Dermis blood vessel endothelial cell (primary cell): Measurements from ENCODE around the gene SLC2A13. TPM values are rescaled to one million over a fixed set of nuclear protein-coding genes. Genes with fewer than 3 reads are reported as not detected.
"Not testable (repeated sequence)": the region's sequence is repeated elsewhere in the genome, so short reads cannot be mapped to it uniquely, and the experiment has no call there.

Experiments
- DNase-seq: peaks from one replicate; pipeline ENCODE4 v3.0.0; 2010
- total RNA-seq: library from RNA; depleted of rRNA; stranded (reverse); fragments of >200 nt; gene quantifications from 2 replicates; pipeline ENCODE4 v1.2.3, GENCODE V29; 2014

SLC2A13 gene
- total RNA-seq, 1 donor from 2014 or later: 6.5 TPM

GRCh38 chr12:40104461-40105264, 1.2 kb downstream of the SLC2A13 start:
- no peak for DNase-seq

- no peak for DNase-seq
Observed at GRCh38 chr12:40103043-40103442, 2.8 kb downstream of the SLC2A13 start.

GRCh38 chr12:40101747-40102146, 4.1 kb downstream of the SLC2A13 start:
- DNase-seq: no peak

GRCh38 chr12:40099423-40099853, 6.4 kb downstream of the SLC2A13 start:
- DNase-seq: no peak

GRCh38 chr12:40098406-40099145, 7.3 kb downstream of the SLC2A13 start:
- no peak for DNase-seq

- DNase-seq: no peak
Observed at GRCh38 chr12:40093512-40093911, 12.4 kb downstream of the SLC2A13 start.

DNA sequence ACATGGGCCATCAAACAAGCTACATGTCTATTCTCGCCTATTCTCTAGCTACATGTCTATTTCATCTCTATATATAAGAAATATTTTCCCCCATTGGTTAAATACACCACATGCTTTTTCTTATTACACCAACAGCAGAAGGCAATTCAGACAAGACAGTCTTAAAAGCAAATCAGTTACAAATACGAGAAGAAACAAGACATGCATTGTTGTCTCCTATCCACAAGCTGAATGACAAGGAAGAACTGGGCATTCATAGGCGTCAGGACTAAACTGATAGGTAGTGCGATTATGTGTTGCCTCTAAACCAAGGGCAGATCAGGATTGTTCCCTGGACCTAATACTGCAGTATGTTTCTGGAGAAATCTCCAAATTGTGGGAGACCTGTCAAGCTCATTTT, 19.4 kb downstream of the SLC2A13 start:
- no peak for DNase-seq

GRCh38 chr12:40078266-40078665, 27.6 kb downstream of the SLC2A13 start:
- no peak for DNase-seq

DNA sequence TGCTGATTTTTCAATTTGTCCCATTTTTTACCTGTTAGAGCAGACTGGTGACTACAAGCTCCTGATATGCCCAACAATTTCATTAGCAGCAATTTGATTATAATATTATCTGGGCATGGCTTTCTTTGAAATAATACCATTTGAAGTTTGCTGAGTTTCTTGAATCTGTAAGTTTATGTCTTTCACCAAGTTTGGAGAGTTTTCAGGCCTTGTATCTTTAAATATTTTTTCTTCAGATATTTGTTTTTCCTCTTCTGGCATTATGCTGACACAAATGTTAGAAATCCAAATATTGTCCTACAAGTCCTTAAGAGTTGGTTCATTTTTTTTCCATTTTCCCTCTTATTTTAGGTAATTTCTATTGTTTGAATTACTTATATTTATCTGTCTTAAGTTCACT, 30.4 kb downstream of the SLC2A13 start:
- DNase-seq: no peak

DNA sequence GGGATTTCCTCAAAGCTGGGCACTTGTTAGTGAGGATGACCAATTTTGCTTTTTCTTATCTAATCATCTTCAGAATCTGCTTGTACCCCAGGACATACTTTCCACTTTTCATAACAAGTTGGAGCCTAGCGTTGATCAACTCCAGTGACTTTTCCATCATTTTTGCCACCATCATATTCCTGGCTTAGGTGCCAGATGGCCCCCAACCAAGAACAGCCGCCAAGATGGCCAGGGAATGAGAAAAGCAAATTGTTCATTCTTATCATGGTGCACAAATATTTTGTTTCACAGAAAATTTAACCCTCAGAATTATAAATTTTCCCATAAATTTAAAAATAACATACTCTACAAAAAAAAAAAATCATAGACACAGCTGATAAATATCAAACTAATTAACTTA, 37.5 kb downstream of the SLC2A13 start:
- DNase-seq: no peak

DNA sequence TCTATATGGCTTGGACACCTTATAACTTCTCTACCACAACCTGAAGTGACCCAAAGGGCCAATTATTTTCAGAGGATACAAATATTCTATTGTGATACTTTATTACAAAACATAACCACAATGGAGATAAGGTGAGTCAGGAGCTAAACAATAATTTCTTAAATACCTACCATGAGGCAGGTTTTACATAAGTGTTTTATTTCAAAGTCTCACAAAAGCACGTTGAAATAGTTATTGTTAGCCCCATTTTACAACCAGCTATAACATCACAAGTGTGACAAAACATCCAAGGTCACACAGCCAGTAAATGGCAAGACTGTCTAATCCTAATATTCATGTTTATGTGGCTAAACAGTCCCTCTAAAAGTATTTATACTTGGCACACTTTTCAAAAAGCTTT, 40.2 kb downstream of the SLC2A13 start:
- DNase-seq: no peak

DNA sequence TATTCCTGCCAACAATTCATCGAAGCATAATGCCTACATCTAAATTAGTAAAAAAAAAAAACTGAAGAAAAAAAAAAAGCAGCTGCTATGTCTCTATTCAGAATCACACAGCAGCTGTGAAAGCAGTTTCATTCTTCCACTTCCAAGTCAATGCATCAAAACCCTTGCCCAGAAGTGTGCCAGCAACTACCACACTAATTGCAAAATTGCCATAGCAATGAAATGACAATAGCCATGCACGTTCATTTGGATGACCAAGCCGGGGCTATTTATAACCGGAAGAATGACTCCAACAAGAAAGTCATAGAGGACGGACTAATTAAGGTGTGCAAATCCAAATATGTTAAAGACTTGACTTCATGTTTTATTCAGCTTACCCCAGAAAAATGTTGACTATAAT, 42.5 kb downstream of the SLC2A13 start:
- DNase-seq: no peak

GRCh38 chr12:40058721-40059190, 47.1 kb downstream of the SLC2A13 start:
- DNase-seq: no peak

DNA sequence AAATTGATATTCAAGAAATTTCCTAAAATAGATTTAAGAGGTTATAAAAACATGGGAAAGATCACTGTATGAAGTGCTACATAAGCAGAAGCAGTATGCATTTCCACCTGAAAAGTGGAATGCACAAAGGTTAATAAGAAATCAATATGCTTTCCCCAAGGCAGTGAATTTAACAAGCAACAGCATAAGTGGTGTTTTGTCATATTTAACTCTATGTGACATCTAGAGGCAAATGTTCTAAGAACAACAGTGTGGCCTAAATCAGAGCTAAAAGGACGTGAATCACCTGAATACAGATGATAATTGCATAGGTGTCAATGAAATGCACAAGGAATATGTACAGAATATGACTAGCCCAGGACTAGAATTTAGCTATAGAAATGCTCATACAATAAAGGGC, 49.5 kb downstream of the SLC2A13 start:
- DNase-seq: no peak

DNA sequence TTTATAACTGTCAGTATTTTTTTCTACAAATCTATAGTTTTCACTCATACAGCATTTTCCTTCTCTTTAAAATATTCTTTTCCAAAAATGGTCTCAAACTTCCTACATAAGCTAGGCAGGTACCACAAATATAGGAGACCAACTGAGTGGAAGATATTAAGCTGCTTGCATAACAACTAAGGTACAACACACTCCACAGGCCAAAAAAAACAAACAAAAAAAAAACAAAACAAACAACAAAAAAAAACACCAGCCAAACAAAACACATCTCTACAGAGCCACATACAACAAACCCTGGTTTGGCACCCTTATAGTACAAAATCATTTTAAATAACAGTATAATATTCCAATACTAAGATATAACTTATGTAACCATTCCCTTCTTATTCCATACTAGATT, 50.1 kb downstream of the SLC2A13 start:
- no peak for DNase-seq

- no peak for DNase-seq
Observed at GRCh38 chr12:40055228-40055579, 50.7 kb downstream of the SLC2A13 start.

GRCh38 chr12:40054555-40055227, 51.2 kb downstream of the SLC2A13 start:
- DNase-seq: no peak

DNA sequence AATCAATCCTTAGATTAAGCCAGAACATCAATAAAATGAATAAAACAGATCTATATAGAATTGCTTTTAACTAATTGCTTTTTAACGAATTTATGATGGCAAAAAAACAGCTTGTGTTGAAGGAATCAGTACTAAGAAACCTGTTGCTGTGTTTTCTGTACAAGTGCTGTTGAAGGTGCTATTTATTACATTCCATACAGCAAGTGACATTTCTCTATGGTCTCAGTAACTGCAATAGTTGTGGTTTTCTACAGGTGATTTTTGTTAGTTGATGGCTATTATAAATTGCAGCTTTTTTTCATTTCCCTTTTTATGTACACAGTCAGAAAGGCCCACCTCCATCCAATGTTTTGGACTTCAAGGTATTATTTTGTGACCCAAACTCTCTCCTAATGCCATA, 56.6 kb downstream of the SLC2A13 start:
- no peak for DNase-seq

- not testable (repeated sequence) for DNase-seq
Observed at GRCh38 chr12:40047002-40047401, 58.9 kb downstream of the SLC2A13 start.

GRCh38 chr12:40045656-40046055, 60.2 kb downstream of the SLC2A13 start:
- no peak for DNase-seq

- DNase-seq: no peak
Observed at GRCh38 chr12:40044396-40044795, 61.5 kb downstream of the SLC2A13 start.

DNA sequence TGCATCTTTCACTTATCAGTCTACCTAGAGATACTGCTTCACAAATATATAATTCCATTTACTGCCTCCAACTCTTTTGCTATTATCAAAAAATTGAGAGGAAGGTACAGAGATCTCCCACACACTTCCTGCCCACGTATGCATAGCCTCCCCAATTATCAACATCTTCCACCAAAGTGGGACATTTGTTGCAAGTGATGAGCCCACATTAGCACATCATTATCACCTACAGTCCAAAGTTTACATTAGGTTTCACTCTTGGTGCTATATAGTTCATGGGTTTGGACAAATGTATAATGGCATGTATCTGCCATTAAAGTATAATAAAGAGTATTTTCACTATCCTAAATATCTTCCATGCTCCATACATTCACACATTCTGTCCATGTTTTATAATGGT, 66.3 kb downstream of the SLC2A13 start:
- no peak for DNase-seq

DNA sequence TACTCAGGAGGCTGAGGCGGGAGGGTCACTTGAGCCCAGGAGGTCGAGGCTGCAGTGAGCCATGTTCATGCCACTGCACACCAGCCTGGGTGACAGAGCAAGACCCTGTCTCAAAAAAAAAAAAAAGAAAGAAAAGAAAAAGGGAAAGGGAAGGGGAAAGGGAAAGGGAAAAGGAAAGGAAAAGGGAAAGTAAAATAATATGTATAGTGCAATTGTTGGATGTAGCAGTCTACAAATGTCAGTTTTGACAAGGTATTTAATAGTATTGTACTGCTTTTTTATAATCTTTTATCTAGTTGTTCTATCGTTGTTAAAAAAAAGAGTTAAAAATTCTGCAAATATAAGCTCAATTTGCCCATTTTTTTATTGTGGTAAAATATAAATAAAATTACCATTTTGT, 67.3 kb downstream of the SLC2A13 start:
- DNase-seq: no peak

DNA sequence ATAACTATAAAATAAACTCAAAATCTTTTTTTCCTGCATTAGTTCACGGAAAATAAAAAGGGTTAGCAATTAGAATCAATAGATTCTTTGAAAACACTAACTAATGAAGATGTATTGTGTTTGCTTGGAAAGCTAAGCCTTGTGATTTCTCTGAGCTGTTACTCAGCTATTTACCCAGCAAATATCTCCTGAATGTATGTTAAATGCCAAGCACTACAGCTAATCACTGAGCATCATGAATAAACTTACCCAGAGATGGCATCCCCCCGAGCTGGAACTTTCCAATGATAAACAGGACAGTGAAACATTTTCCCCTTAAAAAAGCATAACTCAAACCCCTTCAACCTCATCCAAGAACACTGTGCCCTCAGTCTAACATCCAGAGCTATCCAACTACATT, 71.2 kb downstream of the SLC2A13 start:
- DNase-seq: no peak
